B cell (primary cell): Measurements from ENCODE around the gene GRID1. TPM values are rescaled to one million over a fixed set of nuclear protein-coding genes. Genes with fewer than 3 reads are reported as not detected.

ENCODE experiments used
- ATAC-seq: fragments of 200-7000 bp; cut with Tn5 transposase; one replicate; pipeline ENCODE4 v1.10.0; 2021; ENCODE audit warnings: low read depth, mild to moderate bottlenecking, moderate number of reproducible peaks, moderate library complexity
- CTCF ChIA-PET: fragments of 350-600 bp; sonication (Branson Sonifier 250); formaldehyde crosslinking; loops from one replicate; lab custom pipeline; 2021; ENCODE audit warnings: antibody characterized with exemption, inconsistent platforms; lab: Charles Lee
- POLR2A ChIA-PET: fragments of 350-600 bp; sonication (Branson Sonifier 250); formaldehyde crosslinking; loops from one replicate; lab custom pipeline; 2021; ENCODE audit warnings: antibody characterized with exemption; lab: Charles Lee
- DNase-seq: peaks from one replicate; pipeline ENCODE4 v3.0.0; 2013
- H2AFZ ChIP-seq: 2 replicates; pipeline ENCODE4 v1.6.1; 2012; ENCODE audit warnings: mild to moderate bottlenecking, low read depth, low read length; ENCODE audit not compliant: insufficient read depth, poor library complexity, severe bottlenecking
- H3K27ac ChIP-seq, 2 donors: 1 replicate in 1 of 2; 2 replicates in 1 of 2; pipeline ENCODE4 v1.5.1; 2012 to 2013; ENCODE audit warnings: low read length in 2 of 2, mild to moderate bottlenecking in 2 of 2, moderate library complexity in 1 of 2
- H3K27me3 ChIP-seq, 4 experiments: fragments of 200-600 bp in 1 of 4; sonication (generic) in 1 of 4; replicated peaks in 1 of 4; 1 replicate in 2 of 4; 2 replicates in 2 of 4; pipeline versions ENCODE4 v1.6.1 to v1.7.0; 2013 to 2016; ENCODE audit warnings: low read length in 3 of 4, mild to moderate bottlenecking in 2 of 4, mixed read lengths in 1 of 4, moderate library complexity in 1 of 4; ENCODE audit not compliant: insufficient read depth in 4 of 4, control insufficient read depth in 3 of 4; ENCODE audit errors: control extremely low read depth in 1 of 4
- H3K36me3 ChIP-seq, 2 experiments: replicated peaks in 1 of 2; 1 replicate in 1 of 2; 2 replicates in 1 of 2; pipeline versions ENCODE4 v1.6.1 to v1.7.1; 2013; ENCODE audit warnings: low read length in 1 of 2; ENCODE audit not compliant: insufficient read depth in 2 of 2, control insufficient read depth in 1 of 2; ENCODE audit errors: control extremely low read depth in 1 of 2, extremely low read depth in 1 of 2
- H3K4me1 ChIP-seq, 2 donors: fragments of 200-600 bp in 1 of 2; sonication (generic) in 1 of 2; 1 replicate in 1 of 2; 2 replicates in 1 of 2; pipeline versions ENCODE4 v1.5.1 to v1.6.1; 2013 to 2017; ENCODE audit warnings: low read length in 2 of 2; ENCODE audit not compliant: control insufficient read depth in 2 of 2, insufficient read depth in 2 of 2
- H3K4me2 ChIP-seq: replicated peaks from 2 replicates; pipeline ENCODE3; 2012; ENCODE audit warnings: mild to moderate bottlenecking, low read depth, low read length; ENCODE audit not compliant: poor library complexity, severe bottlenecking
- H3K4me3 ChIP-seq, 5 experiments: fragments of 200-600 bp in 1 of 5; sonication (generic) in 1 of 5; 1 replicate in 3 of 5; 2 replicates in 2 of 5; pipeline versions ENCODE4 v1.5.1 to v1.7.0; 2011 to 2016; ENCODE audit warnings: low read length in 4 of 5, mild to moderate bottlenecking in 4 of 5, low read depth in 2 of 5, control low read depth in 1 of 5, moderate library complexity in 1 of 5; ENCODE audit not compliant: insufficient read depth in 1 of 5; ENCODE audit errors: control extremely low read depth in 1 of 5, extremely low read depth in 1 of 5
- H3K79me2 ChIP-seq: fragments of 200-600 bp; sonication (generic); one replicate; pipeline ENCODE4 v1.6.0; 2016; ENCODE audit warnings: low read length; ENCODE audit not compliant: control insufficient read depth, insufficient read depth
- H3K9ac ChIP-seq: fragments of 200-600 bp; sonication (generic); 2 replicates; pipeline ENCODE4 v1.6.1; 2017; ENCODE audit warnings: mild to moderate bottlenecking, low read length, moderate library complexity
- H3K9me3 ChIP-seq, 3 donors: one replicate each; pipeline versions ENCODE4 v1.6.1 to v1.7.1; 2013; ENCODE audit warnings: low read length in 2 of 3; ENCODE audit not compliant: control insufficient read depth in 2 of 3, insufficient read depth in 1 of 3; ENCODE audit errors: control extremely low read depth in 1 of 3
- H4K20me1 ChIP-seq: 2 replicates; pipeline ENCODE4 v1.6.0; 2012; ENCODE audit warnings: mild to moderate bottlenecking, low read length; ENCODE audit not compliant: insufficient read depth, control insufficient read depth, poor library complexity, severe bottlenecking
- H3K27ac Mint-ChIP-seq: one replicate; pipeline ENCODE4 v1.8.0; 2021; ENCODE audit warnings: mixed read lengths
- H3K27me3 Mint-ChIP-seq: one replicate; pipeline ENCODE4 v1.8.0; 2021; ENCODE audit warnings: mixed read lengths
- H3K4me1 Mint-ChIP-seq: one replicate; pipeline ENCODE4 v1.8.0; 2021; ENCODE audit warnings: mixed read lengths
- H3K4me3 Mint-ChIP-seq: one replicate; pipeline ENCODE4 v1.8.0; 2021; ENCODE audit warnings: mixed read lengths
- H3K9me3 Mint-ChIP-seq: one replicate; pipeline ENCODE4 v1.8.0; 2022; ENCODE audit warnings: mixed read lengths; ENCODE audit not compliant: insufficient read depth
- EZH2 ChIP-seq: IDR thresholded peaks from 2 replicates; pipeline ENCODE4 v1.6.1; 2012; ENCODE audit warnings: borderline replicate concordance, low read depth, mild to moderate bottlenecking, moderate library complexity, low read length; ENCODE audit not compliant: insufficient read depth, poor library complexity, severe bottlenecking
- WGBS: methylation state at CpG from one replicate; pipeline ENCODE4 v1.1.5; 2013; ENCODE audit warnings: missing lambda C conversion rate; ENCODE audit not compliant: insufficient coverage; 5-methylcytosine and 5-hydroxymethylcytosine counted together
- intact Hi-C: fragments of 100-400 bp; cut with micrococcal nuclease; formaldehyde crosslinking; loops from one replicate; pipeline ENCODE4 v1.10.0; 2022
- polyA plus RNA-seq: library from polyadenylated mRNA; depleted of rRNA; stranded (reverse); fragments of >200 nt; gene quantifications from 2 replicates; pipeline ENCODE4 v1.2.3, GENCODE V29; 2012
- total RNA-seq, 2 donors: library from RNA; stranded (reverse); fragments of 120-200 nt in 1 of 2; gene quantifications; 1 replicate in 1 of 2; 2 replicates in 1 of 2; pipeline versions ENCODE4 v1.2.3 to v1.2.4, GENCODE V29; 2013 to 2022
- TF ChIP-seq, protein P1 (sequence below): fragments of 200-600 bp; IDR thresholded peaks from one replicate; pipeline ENCODE4 v1.8.0; 2022; ENCODE audit warnings: antibody characterized with exemption, mild to moderate bottlenecking

The GRID1 gene
- total and polyA plus RNA-seq, 2 donors (not counting 1 experiment from before 2014, with no cell fraction given) = not detected

GRCh38 chr10:86385806-86386205 lies 19.2 kb upstream of the GRID1 start:
- Histone ChIP-seq H4K20me1 (no peaks in the 10 kb centered on the region), H3K4me3 (no peak overlapping the region), H2AFZ (no peak overlapping the region), H3K4me2 (no peak overlapping the region), H3K9me3 (peaks cover 0 to 9% (median 0%) of the 10 kb centered on the region in 3 donors), H3K79me2 (no peaks in the 10 kb centered on the region), H3K27me3 (peaks cover 0 to 35% (median 28%) of the 10 kb centered on the region in 4 experiments), H3K36me3 (no peaks in the 10 kb centered on the region), H3K9ac (no peak overlapping the region), H3K4me1 (peaks cover 9 to 10% of the 10 kb centered on the region in 2 donors), H3K27ac (no peak overlapping the region)
- DNase-seq (no peak), ATAC-seq (no peak)
- intact Hi-C loops = no loop called here
- CTCF ChIA-PET = no interaction called here
- H3K9me3 Mint-ChIP-seq = no peaks in the 10 kb centered on the region
- H3K4me3 Mint-ChIP-seq = no peak overlapping the region
- WGBS = no CpG with 5 or more reads among the region's 3 CpGs
- POLR2A ChIA-PET = no interaction called here
- peaks cover 49% of the 10 kb centered on the region for H3K27me3 Mint-ChIP-seq
- H3K4me1 Mint-ChIP-seq = peaks cover 12% of the 10 kb centered on the region
- TF ChIP-seq, protein P1, sequence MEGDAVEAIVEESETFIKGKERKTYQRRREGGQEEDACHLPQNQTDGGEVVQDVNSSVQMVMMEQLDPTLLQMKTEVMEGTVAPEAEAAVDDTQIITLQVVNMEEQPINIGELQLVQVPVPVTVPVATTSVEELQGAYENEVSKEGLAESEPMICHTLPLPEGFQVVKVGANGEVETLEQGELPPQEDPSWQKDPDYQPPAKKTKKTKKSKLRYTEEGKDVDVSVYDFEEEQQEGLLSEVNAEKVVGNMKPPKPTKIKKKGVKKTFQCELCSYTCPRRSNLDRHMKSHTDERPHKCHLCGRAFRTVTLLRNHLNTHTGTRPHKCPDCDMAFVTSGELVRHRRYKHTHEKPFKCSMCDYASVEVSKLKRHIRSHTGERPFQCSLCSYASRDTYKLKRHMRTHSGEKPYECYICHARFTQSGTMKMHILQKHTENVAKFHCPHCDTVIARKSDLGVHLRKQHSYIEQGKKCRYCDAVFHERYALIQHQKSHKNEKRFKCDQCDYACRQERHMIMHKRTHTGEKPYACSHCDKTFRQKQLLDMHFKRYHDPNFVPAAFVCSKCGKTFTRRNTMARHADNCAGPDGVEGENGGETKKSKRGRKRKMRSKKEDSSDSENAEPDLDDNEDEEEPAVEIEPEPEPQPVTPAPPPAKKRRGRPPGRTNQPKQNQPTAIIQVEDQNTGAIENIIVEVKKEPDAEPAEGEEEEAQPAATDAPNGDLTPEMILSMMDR = no peak
- no peak for TF ChIP-seq EZH2
- no peak overlapping the region for H3K27ac Mint-ChIP-seq

DNA sequence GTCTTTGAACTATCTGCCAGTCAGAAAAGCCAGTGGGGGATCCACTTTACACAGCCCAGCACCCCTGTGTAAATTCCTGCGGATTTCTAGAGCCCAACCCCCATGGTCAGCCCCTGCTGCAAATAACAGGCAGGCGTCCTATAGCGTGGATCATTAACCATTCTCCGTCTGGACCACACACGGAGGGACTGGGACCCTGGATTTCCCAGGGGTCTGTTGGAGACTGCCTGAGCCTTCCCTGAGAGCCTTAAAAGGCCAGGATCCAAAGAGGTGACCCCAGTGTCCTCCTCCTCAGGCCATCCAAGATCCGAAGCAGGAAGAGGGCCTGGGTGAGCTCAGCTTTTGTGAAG lies 11.2 kb upstream of the GRID1 start:
- peaks cover 2% of the 10 kb centered on the region for H3K4me1 Mint-ChIP-seq
- Histone ChIP-seq H2AFZ (no peak overlapping the region), H3K9me3 (peaks cover 0 to 4% (median 0%) of the 10 kb centered on the region in 3 donors), H3K36me3 (no peaks in the 10 kb centered on the region), H4K20me1 (no peaks in the 10 kb centered on the region), H3K27ac (no peak overlapping the region), H3K4me1 (peaks cover 5 to 8% of the 10 kb centered on the region in 2 donors), H3K9ac (no peak overlapping the region), H3K79me2 (no peaks in the 10 kb centered on the region), H3K27me3 (peaks cover 0 to 53% (median 21%) of the 10 kb centered on the region in 4 experiments), H3K4me2 (no peak overlapping the region), H3K4me3 (no peak overlapping the region)
- CTCF ChIA-PET = interaction anchor here (1.1 to 3.3 kb wide), 7 partner anchors 9 to 1840 kb away, joined by 4 to 11 read pairs (median 4); no protein-coding TSS in a partner anchor
- 78% methylated on average over 6 of the region's 6 CpGs for WGBS
- no peak overlapping the region for H3K4me3 Mint-ChIP-seq
- no peak for ATAC-seq
- peaks cover 50% of the 10 kb centered on the region for H3K27me3 Mint-ChIP-seq
- H3K27ac Mint-ChIP-seq = no peak overlapping the region
- H3K9me3 Mint-ChIP-seq = no peaks in the 10 kb centered on the region
- no peak for DNase-seq
- TF ChIP-seq, protein P1 = no peak
- no peak for TF ChIP-seq EZH2
- POLR2A ChIA-PET = no interaction called here
- intact Hi-C loops = loop anchor here (5.0 to 10.0 kb wide), 3 partner anchors 380 to 1533 kb away; no protein-coding TSS in a partner anchor
